Measurements from ENCODE around the gene RPRD1A. TPM values are rescaled to one million over a fixed set of nuclear protein-coding genes. Genes with fewer than 3 reads are reported as not detected.
"Not testable (repeated sequence)": the region's sequence is repeated elsewhere in the genome, so short reads cannot be mapped to it uniquely, and the experiment has no call there.

RPRD1A gene
- total RNA-seq, 1 experiment from 2014 or later, result 101 TPM

GRCh38 chr18:36092116-36092515, 24.8 kb upstream of the RPRD1A start:
- H3K4me3 ChIP-seq (ENCODE audit: insufficient read depth, low read depth, low read length); DNase-seq; H3K27me3 ChIP-seq (ENCODE audit: control insufficient read depth, insufficient read depth, low read length); H3K36me3 ChIP-seq (replicated peaks; ENCODE audit: control insufficient read depth, insufficient read depth, low read length): not testable (repeated sequence)

- Histone ChIP-seq H3K36me3 (replicated peaks; ENCODE audit: control insufficient read depth, insufficient read depth, low read length) (no peaks in the 10 kb centered on the region), H3K27me3 (ENCODE audit: control insufficient read depth, insufficient read depth, low read length) (no peaks in the 10 kb centered on the region), H3K4me3 (ENCODE audit: insufficient read depth, low read depth, low read length) (no peak overlapping the region)
- DNase-seq, result no peak
Measured at GRCh38 chr18:36089001-36089400, 21.6 kb upstream of the RPRD1A start.

GRCh38 chr18:36088256-36088655, 20.9 kb upstream of the RPRD1A start:
- H3K36me3 ChIP-seq (replicated peaks; ENCODE audit: control insufficient read depth, insufficient read depth, low read length), result no peaks in the 10 kb centered on the region
- no peaks in the 10 kb centered on the region for H3K27me3 ChIP-seq (ENCODE audit: control insufficient read depth, insufficient read depth, low read length)
- DNase-seq, result no peak
- H3K4me3 ChIP-seq (ENCODE audit: insufficient read depth, low read depth, low read length), result no peak overlapping the region

- H3K27me3 ChIP-seq (ENCODE audit: control insufficient read depth, insufficient read depth, low read length), result no peaks in the 10 kb centered on the region
- no peak overlapping the region for H3K4me3 ChIP-seq (ENCODE audit: insufficient read depth, low read depth, low read length)
- no peak for DNase-seq
- no peaks in the 10 kb centered on the region for H3K36me3 ChIP-seq (replicated peaks; ENCODE audit: control insufficient read depth, insufficient read depth, low read length)
Measured at GRCh38 chr18:36086186-36086585, 18.8 kb upstream of the RPRD1A start.

- Histone ChIP-seq H3K4me3 (ENCODE audit: insufficient read depth, low read depth, low read length) (no peak overlapping the region), H3K27me3 (ENCODE audit: control insufficient read depth, insufficient read depth, low read length) (no peaks in the 10 kb centered on the region)
- DNase-seq, result no peak
Measured at GRCh38 chr18:36085195-36085594, 17.8 kb upstream of the RPRD1A start.

GRCh38 chr18:36083729-36084128, 16.4 kb upstream of the RPRD1A start:
- Histone ChIP-seq H3K27me3 (ENCODE audit: control insufficient read depth, insufficient read depth, low read length) (no peaks in the 10 kb centered on the region), H3K36me3 (replicated peaks; ENCODE audit: control insufficient read depth, insufficient read depth, low read length) (no peaks in the 10 kb centered on the region), H3K4me3 (ENCODE audit: insufficient read depth, low read depth, low read length) (no peak overlapping the region)
- no peak for DNase-seq

More at GRCh38 chr18:36085195-36085594, 17.8 kb upstream of the RPRD1A start:
- H3K36me3 ChIP-seq (replicated peaks; ENCODE audit: control insufficient read depth, insufficient read depth, low read length), result no peaks in the 10 kb centered on the region

- not testable (repeated sequence) for H3K27me3 ChIP-seq (ENCODE audit: control insufficient read depth, insufficient read depth, low read length); H3K36me3 ChIP-seq (replicated peaks; ENCODE audit: control insufficient read depth, insufficient read depth, low read length); H3K4me3 ChIP-seq (ENCODE audit: insufficient read depth, low read depth, low read length); DNase-seq
Measured at GRCh38 chr18:36081118-36081517, 13.8 kb upstream of the RPRD1A start.

GRCh38 chr18:36078751-36079529, 11.6 kb upstream of the RPRD1A start:
- H3K27me3 ChIP-seq (ENCODE audit: control insufficient read depth, insufficient read depth, low read length), result no peaks in the 10 kb centered on the region
- no peak for DNase-seq

GRCh38 chr18:36077764-36078163, 10.4 kb upstream of the RPRD1A start:
- not testable (repeated sequence) for DNase-seq; H3K36me3 ChIP-seq (replicated peaks; ENCODE audit: control insufficient read depth, insufficient read depth, low read length)

More at GRCh38 chr18:36078751-36079529, 11.6 kb upstream of the RPRD1A start:
- Histone ChIP-seq H3K4me3 (ENCODE audit: insufficient read depth, low read depth, low read length) (no peak overlapping the region), H3K36me3 (replicated peaks; ENCODE audit: control insufficient read depth, insufficient read depth, low read length) (no peaks in the 10 kb centered on the region)

GRCh38 chr18:36075862-36076587, 8.7 kb upstream of the RPRD1A start:
- Histone ChIP-seq H3K27me3 (ENCODE audit: control insufficient read depth, insufficient read depth, low read length) (no peaks in the 10 kb centered on the region), H3K36me3 (replicated peaks; ENCODE audit: control insufficient read depth, insufficient read depth, low read length) (no peaks in the 10 kb centered on the region), H3K4me3 (ENCODE audit: insufficient read depth, low read depth, low read length) (no peak overlapping the region)
- DNase-seq, result no peak

More at GRCh38 chr18:36077764-36078163, 10.4 kb upstream of the RPRD1A start:
- not testable (repeated sequence) for H3K27me3 ChIP-seq (ENCODE audit: control insufficient read depth, insufficient read depth, low read length); H3K4me3 ChIP-seq (ENCODE audit: insufficient read depth, low read depth, low read length)

- no peaks in the 10 kb centered on the region for H3K36me3 ChIP-seq (replicated peaks; ENCODE audit: control insufficient read depth, insufficient read depth, low read length)
- H3K4me3 ChIP-seq (ENCODE audit: insufficient read depth, low read depth, low read length), result no peak overlapping the region
- DNase-seq, result no peak
- H3K27me3 ChIP-seq (ENCODE audit: control insufficient read depth, insufficient read depth, low read length), result no peaks in the 10 kb centered on the region
Measured at GRCh38 chr18:36074435-36074834, 7.1 kb upstream of the RPRD1A start.

GRCh38 chr18:36073676-36074075, 6.3 kb upstream of the RPRD1A start:
- H3K4me3 ChIP-seq (ENCODE audit: insufficient read depth, low read depth, low read length), result no peak overlapping the region
- no peaks in the 10 kb centered on the region for H3K27me3 ChIP-seq (ENCODE audit: control insufficient read depth, insufficient read depth, low read length)
- H3K36me3 ChIP-seq (replicated peaks; ENCODE audit: control insufficient read depth, insufficient read depth, low read length), result no peaks in the 10 kb centered on the region
- DNase-seq, result no peak

- DNase-seq; H3K4me3 ChIP-seq (ENCODE audit: insufficient read depth, low read depth, low read length); H3K27me3 ChIP-seq (ENCODE audit: control insufficient read depth, insufficient read depth, low read length); H3K36me3 ChIP-seq (replicated peaks; ENCODE audit: control insufficient read depth, insufficient read depth, low read length): not testable (repeated sequence)
Measured at GRCh38 chr18:36072406-36072805, 5.0 kb upstream of the RPRD1A start.

- peak; percentile 62 for DNase-seq
- H3K36me3 ChIP-seq (replicated peaks; ENCODE audit: control insufficient read depth, insufficient read depth, low read length), result no peaks in the 10 kb centered on the region
- no peaks in the 10 kb centered on the region for H3K27me3 ChIP-seq (ENCODE audit: control insufficient read depth, insufficient read depth, low read length)
- peak overlapping the region; percentile 99 for H3K4me3 ChIP-seq (ENCODE audit: insufficient read depth, low read depth, low read length)
Measured at GRCh38 chr18:36066686-36067054, 689 bp downstream of the RPRD1A start.

GRCh38 chr18:36066001-36066400, 1.4 kb downstream of the RPRD1A start:
- H3K4me3 ChIP-seq (ENCODE audit: insufficient read depth, low read depth, low read length), result peak overlapping the region; percentile 99
- no peak for DNase-seq
- H3K36me3 ChIP-seq (replicated peaks; ENCODE audit: control insufficient read depth, insufficient read depth, low read length), result no peaks in the 10 kb centered on the region
- H3K27me3 ChIP-seq (ENCODE audit: control insufficient read depth, insufficient read depth, low read length), result no peaks in the 10 kb centered on the region

Measured in H7 (cell line).